HUES6 (cell line): ENCODE measurements around the gene CPSF4L.

Experiments used
- H3K27ac ChIP-seq: 2 replicates; pipeline ENCODE4 v1.7.0; 2013; ENCODE audit warnings: low read depth, mild to moderate bottlenecking, low read length, inconsistent platforms
- H3K27me3 ChIP-seq: 2 replicates; pipeline ENCODE4 v1.6.1; 2013; ENCODE audit warnings: low read length; ENCODE audit not compliant: control insufficient read depth, insufficient read depth
- H3K36me3 ChIP-seq: 2 replicates; pipeline ENCODE4 v1.6.1; 2013; ENCODE audit warnings: low read length; ENCODE audit not compliant: control insufficient read depth, insufficient read depth
- H3K4me1 ChIP-seq: 2 replicates; pipeline ENCODE4 v1.6.1; 2013; ENCODE audit warnings: low read length; ENCODE audit not compliant: control insufficient read depth, insufficient read depth
- H3K4me3 ChIP-seq: 2 replicates; pipeline ENCODE4 v1.5.1; 2013; ENCODE audit warnings: low read depth, low read length
- H3K9ac ChIP-seq: one replicate; pipeline ENCODE4 v1.6.1; 2013; ENCODE audit warnings: mild to moderate bottlenecking, low read length
- H3K9me3 ChIP-seq: 2 replicates; pipeline ENCODE4 v1.6.1; 2013; ENCODE audit warnings: low read depth, low read length; ENCODE audit not compliant: control insufficient read depth, insufficient read depth

CPSF4L gene

GRCh38 chr17:73199751-73200317, 61.8 kb downstream of the CPSF4L start:
- Histone ChIP-seq H3K4me3 (no peak overlapping the region), H3K27me3 (no peaks in the 10 kb centered on the region), H3K27ac (no peak overlapping the region), H3K9me3 (no peaks in the 10 kb centered on the region), H3K36me3 (peaks cover 81% of the 10 kb centered on the region), H3K9ac (no peak overlapping the region), H3K4me1 (no peaks in the 10 kb centered on the region)

DNA sequence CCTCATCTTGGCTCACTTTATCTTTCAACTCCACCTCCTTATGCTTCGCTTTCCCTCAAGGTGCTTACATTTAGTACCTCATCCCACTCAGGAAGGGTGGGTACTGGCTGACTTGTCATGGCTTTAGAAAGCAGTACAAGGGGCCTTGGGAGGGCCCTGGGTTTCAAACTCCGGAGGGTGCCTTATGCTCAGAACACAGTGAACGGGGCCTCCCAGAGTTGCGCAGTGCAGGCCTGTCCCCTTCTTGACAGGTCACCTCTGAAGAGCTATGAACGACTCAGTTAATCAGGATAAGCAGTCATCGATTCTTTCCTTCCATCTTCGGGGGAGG, 62.8 kb downstream of the CPSF4L start:
- no peak overlapping the region for H3K27ac ChIP-seq
- no peaks in the 10 kb centered on the region for H3K9me3 ChIP-seq
- H3K36me3 ChIP-seq, result peaks cover 72% of the 10 kb centered on the region
- H3K4me3 ChIP-seq, result no peak overlapping the region
- no peaks in the 10 kb centered on the region for H3K4me1 ChIP-seq
- H3K27me3 ChIP-seq, result no peaks in the 10 kb centered on the region
- no peak overlapping the region for H3K9ac ChIP-seq
